ENCODE results near the gene SPRED2.
A peak's percentile ranks its signal among the peaks of the same experiment; 100 is the strongest.

SPRED2 gene

DNA sequence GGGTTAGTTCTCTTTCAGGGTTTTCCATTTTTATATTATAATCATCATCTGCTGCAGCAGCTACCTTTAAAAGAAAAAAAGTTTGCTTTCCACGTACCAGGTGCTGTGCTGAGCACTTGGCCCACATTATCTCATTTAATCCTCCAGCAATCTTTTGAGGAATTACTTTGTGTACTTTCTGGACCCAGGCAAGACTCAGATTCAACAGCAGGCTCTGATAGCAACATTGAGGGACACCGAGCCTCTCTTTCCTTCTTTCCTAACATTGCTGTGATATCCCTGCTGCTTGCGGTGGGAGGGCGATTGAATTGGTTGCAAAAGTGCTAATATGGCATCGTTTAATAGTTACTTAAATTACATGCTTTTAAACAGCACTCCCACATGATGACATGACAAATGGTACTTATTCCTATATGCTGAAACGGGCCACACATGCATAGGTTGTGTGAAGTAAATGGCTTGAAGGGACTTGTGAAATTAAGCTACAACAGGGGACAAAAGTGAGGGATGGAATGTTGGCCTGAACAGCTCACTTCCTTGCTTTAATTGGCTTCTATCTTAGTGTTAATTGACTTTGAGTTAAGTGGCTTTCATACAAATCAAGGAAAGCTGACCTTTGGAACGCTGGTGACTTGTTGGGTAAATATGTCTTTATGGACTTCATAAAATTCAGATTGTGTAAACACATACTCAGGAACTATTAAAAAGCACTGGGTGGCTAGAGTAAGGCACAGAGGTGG lies 21.2 kb downstream of the SPRED2 start:
- Histone ChIP-seq H3K36me3 (ENCODE audit: control insufficient read depth, low read length) (no peaks in the 10 kb centered on the region), H3K9me3 (ENCODE audit: control insufficient read depth, insufficient read depth, low read length) (no peaks in the 10 kb centered on the region), H3F3A (ENCODE audit: control insufficient read depth, insufficient read depth) (peaks cover 15% of the 10 kb centered on the region; the same call in 1 of the 2 replicates), H3K27me3 (ENCODE audit: control insufficient read depth, low read length) (no peaks in the 10 kb centered on the region), H4K20me1 (ENCODE audit: control insufficient read depth, insufficient read depth, low read depth, low read length) (0 out of 2 replicates have a peak, but pooled peaks cover under 1% of the 10 kb centered on the region), H3K4me2 (ENCODE audit: low read length) (no peak overlapping the region), H3K4me1 (ENCODE audit: control insufficient read depth, low read length) (peaks cover 49% of the 10 kb centered on the region), H3K79me2 (ENCODE audit: control insufficient read depth, low read length) (peaks cover 67% of the 10 kb centered on the region), H3K4me3 (ENCODE audit: low read length) (no peak overlapping the region), H3K9me2 (replicated peaks; ENCODE audit: control insufficient read depth, low read length) (no peaks in the 10 kb centered on the region), H3K27ac (ENCODE audit: low read depth, low read length) (no peak overlapping the region)
- TF ChIP-seq, protein P1, sequence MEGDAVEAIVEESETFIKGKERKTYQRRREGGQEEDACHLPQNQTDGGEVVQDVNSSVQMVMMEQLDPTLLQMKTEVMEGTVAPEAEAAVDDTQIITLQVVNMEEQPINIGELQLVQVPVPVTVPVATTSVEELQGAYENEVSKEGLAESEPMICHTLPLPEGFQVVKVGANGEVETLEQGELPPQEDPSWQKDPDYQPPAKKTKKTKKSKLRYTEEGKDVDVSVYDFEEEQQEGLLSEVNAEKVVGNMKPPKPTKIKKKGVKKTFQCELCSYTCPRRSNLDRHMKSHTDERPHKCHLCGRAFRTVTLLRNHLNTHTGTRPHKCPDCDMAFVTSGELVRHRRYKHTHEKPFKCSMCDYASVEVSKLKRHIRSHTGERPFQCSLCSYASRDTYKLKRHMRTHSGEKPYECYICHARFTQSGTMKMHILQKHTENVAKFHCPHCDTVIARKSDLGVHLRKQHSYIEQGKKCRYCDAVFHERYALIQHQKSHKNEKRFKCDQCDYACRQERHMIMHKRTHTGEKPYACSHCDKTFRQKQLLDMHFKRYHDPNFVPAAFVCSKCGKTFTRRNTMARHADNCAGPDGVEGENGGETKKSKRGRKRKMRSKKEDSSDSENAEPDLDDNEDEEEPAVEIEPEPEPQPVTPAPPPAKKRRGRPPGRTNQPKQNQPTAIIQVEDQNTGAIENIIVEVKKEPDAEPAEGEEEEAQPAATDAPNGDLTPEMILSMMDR (IDR thresholded peaks at IDR 0.05; ENCODE audit: low read depth, low read length, poor library complexity, severe bottlenecking), result no peak

DNA sequence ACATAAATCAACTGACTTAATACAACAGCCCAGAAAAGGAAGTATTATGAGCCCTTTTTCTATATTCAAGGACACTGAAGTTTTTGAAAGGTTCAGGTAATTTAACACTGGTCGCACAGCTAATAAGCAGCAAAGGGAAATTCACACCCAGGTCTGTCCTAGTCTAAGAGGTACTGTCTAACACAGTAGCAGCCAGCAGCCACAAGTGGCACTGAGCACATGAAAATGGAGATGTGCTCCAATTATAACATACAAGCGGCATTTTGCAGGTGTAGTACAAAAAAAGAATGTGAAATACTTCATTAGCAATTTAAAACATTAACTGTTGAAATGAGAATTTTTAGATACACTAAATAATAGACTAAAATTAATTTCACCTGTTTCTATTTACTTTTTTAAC lies 23.4 kb downstream of the SPRED2 start:
- Histone ChIP-seq H3K4me2 (ENCODE audit: low read length) (no peak overlapping the region), H3K27ac (ENCODE audit: low read depth, low read length) (no peak overlapping the region), H3K9me3 (ENCODE audit: control insufficient read depth, insufficient read depth, low read length) (no peaks in the 10 kb centered on the region), H3F3A (ENCODE audit: control insufficient read depth, insufficient read depth) (peaks cover 15% of the 10 kb centered on the region; the same call in 1 of the 2 replicates), H3K9me2 (replicated peaks; ENCODE audit: control insufficient read depth, low read length) (no peaks in the 10 kb centered on the region), H3K4me3 (ENCODE audit: low read length) (no peak overlapping the region), H3K27me3 (ENCODE audit: control insufficient read depth, low read length) (no peaks in the 10 kb centered on the region), H4K20me1 (ENCODE audit: control insufficient read depth, insufficient read depth, low read depth, low read length) (peaks cover 6% of the 10 kb centered on the region; the same call in 1 of the 2 replicates), H3K4me1 (ENCODE audit: control insufficient read depth, low read length) (peaks cover 65% of the 10 kb centered on the region), H3K36me3 (ENCODE audit: control insufficient read depth, low read length) (no peaks in the 10 kb centered on the region), H3K79me2 (ENCODE audit: control insufficient read depth, low read length) (peaks cover 73% of the 10 kb centered on the region)
- TF ChIP-seq EZH2phosphoT487 (IDR thresholded peaks at IDR 0.05; ENCODE audit: borderline replicate concordance, low read length), result no peak
- TF ChIP-seq, protein P1 (IDR thresholded peaks at IDR 0.05; ENCODE audit: low read depth, low read length, poor library complexity, severe bottlenecking), result no peak

DNA sequence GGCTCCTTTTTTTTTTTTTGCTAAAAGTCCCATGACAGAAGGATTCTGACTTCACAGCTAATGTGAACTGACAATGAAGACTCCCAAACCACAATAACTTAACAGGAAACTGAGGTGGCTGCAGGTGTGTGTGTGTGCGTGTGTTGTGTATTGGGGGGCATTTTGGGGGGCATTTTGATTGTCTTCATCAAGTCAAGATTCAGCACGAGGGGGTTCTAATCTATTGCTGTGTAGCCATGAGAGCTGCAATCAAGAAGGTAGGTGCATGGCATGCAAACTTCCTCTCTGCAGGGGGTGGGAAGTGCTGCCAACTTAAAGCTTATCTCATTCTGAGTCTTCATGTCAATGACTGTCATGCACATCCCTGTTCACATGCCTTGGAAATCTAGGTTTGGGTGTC lies 25.2 kb downstream of the SPRED2 start:
- H3K9me2 ChIP-seq (replicated peaks; ENCODE audit: control insufficient read depth, low read length), result no peaks in the 10 kb centered on the region
- H3K27me3 ChIP-seq (ENCODE audit: control insufficient read depth, low read length), result no peaks in the 10 kb centered on the region
- peaks cover 74% of the 10 kb centered on the region for H3K79me2 ChIP-seq (ENCODE audit: control insufficient read depth, low read length)
- no peaks in the 10 kb centered on the region for H3K9me3 ChIP-seq (ENCODE audit: control insufficient read depth, insufficient read depth, low read length)
- peaks cover 78% of the 10 kb centered on the region for H3K4me1 ChIP-seq (ENCODE audit: control insufficient read depth, low read length)
- H3F3A ChIP-seq (ENCODE audit: control insufficient read depth, insufficient read depth), result peaks cover 15% of the 10 kb centered on the region; the same call in 1 of the 2 replicates
- H3K36me3 ChIP-seq (ENCODE audit: control insufficient read depth, low read length), result no peaks in the 10 kb centered on the region
- TF ChIP-seq, protein P1 (IDR thresholded peaks at IDR 0.05; ENCODE audit: low read depth, low read length, poor library complexity, severe bottlenecking), result no peak
- TF ChIP-seq EZH2phosphoT487 (IDR thresholded peaks at IDR 0.05; ENCODE audit: borderline replicate concordance, low read length), result no peak
- peak overlapping the region; percentile 90 for H3K4me2 ChIP-seq (ENCODE audit: low read length)
- H3K4me3 ChIP-seq (ENCODE audit: low read length), result peak overlapping the region; percentile 71
- peaks cover 10% of the 10 kb centered on the region; the same call in 1 of the 2 replicates for H4K20me1 ChIP-seq (ENCODE audit: control insufficient read depth, insufficient read depth, low read depth, low read length)
- H3K27ac ChIP-seq (ENCODE audit: low read depth, low read length), result 0 out of 2 replicates have a peak overlapping the region, but pooled peaks have one; percentile 6
